Measurements from ENCODE around the gene STXBP1.

Gene STXBP1

GRCh38 chr9:127730799-127731410, 118.8 kb downstream of the STXBP1 start:
- H3K27ac ChIP-seq (ENCODE audit: low read depth, low read length): no peak overlapping the region
- H3K36me3 ChIP-seq (ENCODE audit: low read length): no peaks in the 10 kb centered on the region
- H3K79me2 ChIP-seq (ENCODE audit: insufficient read depth, low read length): no peaks in the 10 kb centered on the region
- H3K4me3 ChIP-seq (ENCODE audit: insufficient read depth, low read length, poor library complexity, severe bottlenecking): no peak overlapping the region
- H4K20me1 ChIP-seq (ENCODE audit: low read depth, low read length): no peaks in the 10 kb centered on the region
- no peak overlapping the region for H2AFZ ChIP-seq (ENCODE audit: low read depth, low read length, severe bottlenecking)
- H3K4me2 ChIP-seq (ENCODE audit: low read depth, low read length, poor library complexity, severe bottlenecking): no peak overlapping the region
- no peak overlapping the region for H3K9ac ChIP-seq (ENCODE audit: low read length)
- TF ChIP-seq EZH2phosphoT487 (conservative IDR thresholded peaks at IDR 0.05; ENCODE audit: low read length): no peak
- TF ChIP-seq CTCF (IDR thresholded peaks at IDR 0.05; ENCODE audit: insufficient read depth, low read length, poor library complexity, severe bottlenecking): no peak
- no peaks in the 10 kb centered on the region for H3K9me2 ChIP-seq (replicated peaks; ENCODE audit: insufficient read depth, low read length)
- H3F3A ChIP-seq (ENCODE audit: insufficient read depth): peaks cover 3% of the 10 kb centered on the region; the same call in 1 of the 2 replicates
- H3K27me3 ChIP-seq (ENCODE audit: low read length): no peaks in the 10 kb centered on the region
- no peaks in the 10 kb centered on the region for H3K9me3 ChIP-seq (ENCODE audit: insufficient read depth, low read length)

- Histone ChIP-seq H3F3A (ENCODE audit: insufficient read depth) (peaks cover 3% of the 10 kb centered on the region; the same call in 1 of the 2 replicates), H3K4me3 (ENCODE audit: insufficient read depth, low read length, poor library complexity, severe bottlenecking) (no peak overlapping the region), H3K9ac (ENCODE audit: low read length) (no peak overlapping the region), H3K79me2 (ENCODE audit: insufficient read depth, low read length) (no peaks in the 10 kb centered on the region), H3K36me3 (ENCODE audit: low read length) (no peaks in the 10 kb centered on the region), H4K20me1 (ENCODE audit: low read depth, low read length) (no peaks in the 10 kb centered on the region), H3K9me2 (replicated peaks; ENCODE audit: insufficient read depth, low read length) (no peaks in the 10 kb centered on the region), H3K27me3 (ENCODE audit: low read length) (no peaks in the 10 kb centered on the region), H3K9me3 (ENCODE audit: insufficient read depth, low read length) (no peaks in the 10 kb centered on the region), H2AFZ (ENCODE audit: low read depth, low read length, severe bottlenecking) (no peak overlapping the region), H3K27ac (ENCODE audit: low read depth, low read length) (no peak overlapping the region), H3K4me2 (ENCODE audit: low read depth, low read length, poor library complexity, severe bottlenecking) (no peak overlapping the region)
- TF ChIP-seq CTCF (IDR thresholded peaks at IDR 0.05; ENCODE audit: insufficient read depth, low read length, poor library complexity, severe bottlenecking): no peak
- TF ChIP-seq EZH2phosphoT487 (conservative IDR thresholded peaks at IDR 0.05; ENCODE audit: low read length): no peak
These were observed 119.9 kb downstream of the STXBP1 start for GRCh38 chr9:127731938-127732337.

- no peaks in the 10 kb centered on the region for H3K27me3 ChIP-seq (ENCODE audit: low read length)
- H3K4me3 ChIP-seq (ENCODE audit: insufficient read depth, low read length, poor library complexity, severe bottlenecking): no peak overlapping the region
- H3K36me3 ChIP-seq (ENCODE audit: low read length): no peaks in the 10 kb centered on the region
- no peaks in the 10 kb centered on the region for H3K79me2 ChIP-seq (ENCODE audit: insufficient read depth, low read length)
- no peaks in the 10 kb centered on the region for H3K9me2 ChIP-seq (replicated peaks; ENCODE audit: insufficient read depth, low read length)
- no peak overlapping the region for H3K4me2 ChIP-seq (ENCODE audit: low read depth, low read length, poor library complexity, severe bottlenecking)
- H2AFZ ChIP-seq (ENCODE audit: low read depth, low read length, severe bottlenecking): no peak overlapping the region
- no peaks in the 10 kb centered on the region for H4K20me1 ChIP-seq (ENCODE audit: low read depth, low read length)
- H3K9ac ChIP-seq (ENCODE audit: low read length): no peak overlapping the region
- no peak overlapping the region for H3K27ac ChIP-seq (ENCODE audit: low read depth, low read length)
- TF ChIP-seq EZH2phosphoT487 (conservative IDR thresholded peaks at IDR 0.05; ENCODE audit: low read length) (no peak), CTCF (IDR thresholded peaks at IDR 0.05; ENCODE audit: insufficient read depth, low read length, poor library complexity, severe bottlenecking) (no peak)
- no peaks in the 10 kb centered on the region for H3K9me3 ChIP-seq (ENCODE audit: insufficient read depth, low read length)
- H3F3A ChIP-seq (ENCODE audit: insufficient read depth): peaks cover 3% of the 10 kb centered on the region; the same call in 1 of the 2 replicates
These were observed 120.4 kb downstream of the STXBP1 start for GRCh38 chr9:127732444-127732843.
